NB4 (cell line): ENCODE results near the gene RBPJ.

Source experiments
- DNase-seq: peaks from one replicate; pipeline ENCODE4 v3.0.0; 2010; ENCODE audit warnings: low read depth
- H3K4me3 ChIP-seq: one replicate; pipeline ENCODE4 v1.5.1; 2011; ENCODE audit warnings: mild to moderate bottlenecking, low read depth, low read length, moderate library complexity
- CTCF ChIP-seq: IDR thresholded peaks from one replicate; pipeline ENCODE4 v1.5.1; 2012; ENCODE audit warnings: low read depth, low read length
- MAX ChIP-seq: IDR thresholded peaks from 2 replicates; pipeline ENCODE4 v1.6.1; 2011; ENCODE audit warnings: low read depth, low read length
- MYC ChIP-seq: IDR thresholded peaks from 2 replicates; pipeline ENCODE4 v1.6.1; 2011; ENCODE audit warnings: low read depth, low read length
- POLR2A ChIP-seq: IDR thresholded peaks from 2 replicates; pipeline ENCODE4 v1.6.1; 2011; ENCODE audit warnings: mild to moderate bottlenecking; ENCODE audit not compliant: insufficient read length; ENCODE audit errors: extremely low read depth

RBPJ gene

GRCh38 chr4:26320538-26321372 lies at the start of gene RBPJ:
TSS of gene RBPJ (plus strand) at chr4:26321014. CDS start at chr4:26321029, 15 bp downstream.
- DNase-seq, result peak; percentile 97
- TF ChIP-seq MYC, result peak; percentile 71
- peak; percentile 50 for TF ChIP-seq POLR2A
- peak; percentile 29; the same call in 1 of the 2 replicates for TF ChIP-seq MAX
- no peak for TF ChIP-seq CTCF
- peak within 1 kb of the TSS; percentile 89 for H3K4me3 ChIP-seq

GRCh38 chr4:26271703-26272102 lies 49.1 kb upstream of the RBPJ start:
- TF ChIP-seq CTCF (no peak), MYC (no peak), MAX (peak; percentile 54; the same call in 1 of the 2 replicates), POLR2A (no peak)
- no peak for DNase-seq
- peak overlapping the region; percentile 93 for H3K4me3 ChIP-seq

GRCh38 chr4:26272654-26273615 lies 47.9 kb upstream of the RBPJ start:
- TF ChIP-seq CTCF (no peak), MYC (0 out of 2 replicates have a peak, but pooled peaks have one; percentile 14)
- peak; percentile 91 for DNase-seq
- peak overlapping the region; percentile 93 for H3K4me3 ChIP-seq

GRCh38 chr4:26273616-26273980 lies 47.2 kb upstream of the RBPJ start:
- peak; percentile 98 for DNase-seq
- H3K4me3 ChIP-seq, result peak overlapping the region; percentile 93
- TF ChIP-seq CTCF (no peak), MAX (0 out of 2 replicates have a peak, but pooled peaks have one; percentile 46), MYC (peak; percentile 50), POLR2A (peak; percentile 64)

GRCh38 chr4:26275281-26275680 lies 45.5 kb upstream of the RBPJ start:
- TF ChIP-seq POLR2A, result peak; percentile 10
- no peak for TF ChIP-seq CTCF
- peak; percentile 97 for DNase-seq
- H3K4me3 ChIP-seq, result peak overlapping the region; percentile 93
